HUDEP-2 (cell line): ENCODE measurements around the gene FAM228B.
"Not testable (repeated sequence)": the region's sequence is repeated elsewhere in the genome, so short reads cannot be mapped to it uniquely, and the experiment has no call there.

Source experiments
- DNase-seq, 76 experiments: peaks; one replicate each; lab custom pipeline; 2025; ENCODE audit not compliant: unreplicated experiment in 76 of 76; lab: John Stamatoyannopoulos, UW

FAM228B gene

DNA sequence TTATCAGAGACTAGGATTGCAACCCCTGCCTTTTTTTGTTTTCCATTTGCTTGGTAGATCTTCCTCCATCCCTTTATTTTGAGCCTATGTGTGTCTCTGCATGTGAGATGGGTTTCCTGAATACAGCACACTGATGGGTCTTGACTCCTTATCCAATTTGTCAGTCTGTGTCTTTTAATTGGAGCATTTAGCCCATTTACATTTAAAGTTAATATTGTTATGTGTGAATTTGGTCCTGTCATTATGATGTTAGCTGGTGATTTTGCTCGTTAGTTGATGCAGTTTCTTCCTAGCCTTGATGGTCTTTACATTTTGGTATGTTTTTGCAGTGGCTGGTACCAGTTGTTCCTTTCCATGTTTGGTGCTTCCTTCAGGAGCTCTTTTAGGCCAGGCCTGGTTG lies 73.9 kb downstream of the FAM228B start:
- DNase-seq, result not testable (repeated sequence)

DNA sequence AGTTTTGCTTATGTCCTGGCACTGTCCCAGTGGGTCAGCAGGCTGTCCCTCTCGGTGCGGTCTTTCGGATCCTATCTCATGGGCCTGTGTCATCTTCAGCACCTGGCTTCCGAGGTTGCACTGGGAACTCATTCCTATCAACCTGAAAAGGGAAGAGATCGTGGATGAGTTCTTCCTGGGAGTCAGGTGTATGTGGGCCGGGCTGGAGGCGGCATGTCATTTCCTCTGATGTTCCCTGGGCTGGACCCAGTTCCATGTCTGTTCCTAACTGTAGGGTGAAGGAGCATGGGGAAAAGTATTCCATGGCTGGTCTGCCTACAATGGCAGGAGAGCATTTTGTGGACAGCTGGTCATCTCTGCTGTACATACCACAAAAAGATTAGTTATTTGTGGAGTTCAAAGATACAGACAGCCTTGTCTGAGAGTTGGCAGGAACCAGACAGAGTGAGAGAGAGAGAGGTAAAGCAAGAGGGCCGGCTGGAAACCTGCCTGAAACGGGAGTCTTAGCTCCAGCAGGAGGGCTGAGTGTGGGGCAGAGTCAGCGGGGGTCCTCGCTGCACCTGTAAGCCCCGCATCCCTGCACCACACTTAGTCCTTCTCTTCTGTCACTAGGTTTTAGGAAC lies 76.8 kb downstream of the FAM228B start:
- no peak for DNase-seq

DNA sequence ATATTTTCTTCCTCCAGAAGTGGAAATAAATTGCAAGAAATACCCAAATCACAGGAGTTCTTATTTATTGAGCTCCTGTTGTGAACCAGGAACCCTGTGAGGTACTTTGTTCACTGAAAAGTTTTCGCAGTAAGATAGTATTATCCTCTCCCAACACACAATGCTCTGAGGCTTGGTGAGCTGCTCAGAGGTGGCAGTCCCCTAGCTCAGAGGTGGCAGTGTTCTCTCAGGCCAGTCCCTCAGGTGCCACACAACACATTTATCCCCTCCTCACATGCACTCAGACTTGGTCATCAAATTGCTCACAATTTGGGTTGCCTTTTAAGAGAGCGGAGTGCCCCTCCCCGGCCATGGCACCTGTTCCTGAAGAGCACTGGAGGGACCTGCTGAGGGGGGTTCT lies 77.5 kb downstream of the FAM228B start:
- DNase-seq, result no peak

DNA sequence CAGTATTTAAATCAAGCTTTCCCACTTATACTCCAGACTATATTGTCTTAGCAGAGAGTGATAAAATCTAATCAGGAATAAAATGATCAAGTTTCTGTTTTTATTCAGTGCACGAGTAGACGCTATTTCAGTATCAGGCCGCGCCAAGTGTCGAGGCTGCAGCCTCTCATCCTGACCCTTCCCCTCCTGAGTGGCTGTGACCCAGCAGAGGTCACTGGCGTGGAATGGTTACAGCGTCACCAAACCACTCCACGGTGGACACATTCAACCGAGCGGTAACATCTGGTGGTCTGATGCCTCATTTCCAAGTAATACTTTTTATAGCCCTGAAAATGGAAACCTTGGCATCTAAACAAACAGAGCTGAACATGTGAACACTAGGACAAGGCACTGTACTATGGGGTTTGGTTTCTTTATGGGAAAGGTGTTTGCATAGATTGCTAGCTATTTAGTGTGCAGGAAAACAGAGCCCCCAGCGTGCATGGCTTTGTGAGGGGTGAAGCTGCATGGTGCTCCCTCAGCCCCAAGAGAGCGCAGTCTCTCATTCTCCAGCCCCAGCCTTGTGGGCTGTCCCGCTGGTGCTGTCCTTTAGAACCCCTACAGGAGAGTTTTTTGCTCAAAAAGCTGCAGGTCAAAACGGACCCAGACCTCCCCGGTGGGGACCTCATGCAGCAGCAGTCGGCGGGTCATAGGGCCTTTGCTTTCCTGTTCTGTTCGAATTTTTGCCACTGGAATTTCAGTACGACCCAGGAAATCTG lies 79.9 kb downstream of the FAM228B start:
- DNase-seq, result no peak

DNA sequence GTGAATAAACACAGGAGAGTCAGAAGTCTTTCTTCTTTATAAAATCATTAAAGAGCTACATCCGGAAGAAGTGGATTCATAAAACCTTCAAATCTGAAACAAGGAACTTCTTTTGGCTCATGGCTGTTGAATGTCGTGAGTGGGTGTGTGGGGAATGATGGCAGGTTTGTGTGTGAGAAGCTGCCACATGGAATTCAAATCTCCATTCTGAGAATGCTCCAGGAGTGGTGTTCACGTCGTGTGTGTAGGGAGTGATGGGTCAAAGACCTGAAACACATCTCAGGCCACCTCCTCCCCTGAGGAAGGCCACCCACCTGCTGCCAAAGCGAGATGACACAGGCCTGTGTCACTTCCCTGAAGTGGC lies 80.5 kb downstream of the FAM228B start:
- DNase-seq, result no peak

DNA sequence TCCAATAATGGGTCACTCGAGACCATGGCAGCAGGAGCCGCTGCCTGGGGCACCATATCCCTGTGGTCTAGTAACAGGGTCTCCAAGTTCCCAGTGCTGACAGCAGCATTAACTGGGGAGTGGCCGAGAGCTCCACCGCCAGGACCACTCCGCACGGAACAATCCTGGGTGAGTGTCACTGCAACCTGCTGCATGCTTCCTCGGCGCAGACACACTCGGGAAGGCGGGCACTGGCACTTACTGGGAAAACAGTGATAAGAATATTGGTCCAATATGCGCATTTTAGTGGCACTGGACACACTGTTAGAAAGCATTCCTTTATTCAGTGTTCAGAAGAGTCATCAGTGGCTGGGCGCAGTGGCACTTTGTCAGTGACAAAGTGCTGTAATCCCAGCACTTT lies 81.2 kb downstream of the FAM228B start:
- no peak for DNase-seq

DNA sequence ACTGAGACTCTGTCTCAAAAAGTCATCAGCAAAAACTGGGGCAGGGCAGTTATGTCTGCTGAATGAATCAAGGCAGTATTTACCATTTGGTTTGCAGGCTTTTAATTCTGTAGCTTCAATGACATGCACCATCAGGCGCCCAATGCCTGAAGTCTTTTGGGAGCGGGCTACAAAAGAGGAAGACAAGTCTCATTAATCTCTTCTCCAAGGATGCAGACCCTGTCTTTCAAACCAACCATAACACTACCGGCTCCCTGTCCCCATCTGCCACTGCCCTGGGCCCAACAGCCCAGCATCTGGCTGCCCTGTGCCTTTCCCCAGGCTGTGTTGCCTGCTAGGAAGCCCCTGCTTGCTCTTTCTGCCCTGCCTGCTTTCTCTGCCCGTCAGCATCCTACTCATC lies 81.9 kb downstream of the FAM228B start:
- no peak for DNase-seq

DNA sequence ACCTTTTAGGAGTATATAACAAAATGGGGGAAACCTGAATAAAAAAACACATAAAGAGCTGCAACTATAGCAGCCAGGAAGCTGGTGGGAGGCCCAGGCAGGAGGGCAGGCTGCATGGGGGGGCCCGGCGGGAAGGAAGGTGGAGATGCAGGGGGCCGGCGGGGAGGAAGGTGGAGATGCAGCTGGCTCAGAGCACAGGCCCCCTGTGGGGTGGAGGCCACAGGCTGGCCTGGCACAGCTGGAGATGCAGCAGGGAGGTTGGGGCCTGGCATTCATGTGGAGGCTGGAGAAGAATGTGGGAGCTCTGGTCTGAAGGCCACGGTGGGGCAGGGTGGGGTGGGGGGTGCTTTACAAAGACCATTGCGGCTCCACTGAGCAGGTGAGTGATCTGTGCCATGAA lies 83.0 kb downstream of the FAM228B start:
- no peak for DNase-seq

DNA sequence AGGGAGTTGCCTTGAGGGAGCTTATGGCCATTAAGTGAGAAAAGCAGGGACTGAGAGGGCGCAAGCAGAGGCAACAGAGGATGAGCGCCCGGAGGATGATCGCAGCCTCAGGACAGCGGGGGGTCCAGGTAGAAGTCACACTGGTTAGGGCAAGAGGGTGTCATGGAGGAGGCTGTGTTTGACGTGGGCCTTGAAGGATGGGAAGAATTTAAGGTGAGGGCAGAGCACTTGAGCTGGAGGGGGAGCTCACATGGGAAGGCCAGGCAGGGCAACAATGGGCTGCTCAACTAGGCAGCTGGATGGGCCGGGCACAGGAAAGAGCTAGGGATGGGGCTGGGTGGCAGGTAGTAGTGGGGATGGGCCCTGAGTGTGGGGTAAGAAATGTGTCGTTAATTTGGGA lies 83.4 kb downstream of the FAM228B start:
- DNase-seq, result no peak

DNA sequence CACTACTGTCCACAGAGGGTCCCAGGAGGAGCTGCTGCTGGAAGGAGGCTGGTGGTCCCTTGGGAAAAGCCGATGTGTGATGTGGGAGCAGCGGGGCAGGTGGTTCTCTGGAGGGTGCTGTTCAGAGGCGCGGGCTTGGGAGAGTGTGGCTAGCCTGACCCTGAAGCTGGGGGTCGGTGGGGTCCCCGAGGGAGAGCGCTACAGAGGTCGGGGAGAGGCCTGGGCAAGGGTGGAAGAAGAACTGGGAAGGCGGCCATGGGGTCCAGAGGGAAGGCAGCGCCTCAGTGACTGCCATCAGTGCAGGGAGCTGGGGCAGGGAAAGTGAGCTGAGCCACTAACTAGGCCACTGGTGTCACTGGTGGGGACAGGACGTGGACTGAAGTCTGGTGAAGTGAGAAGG lies 84.1 kb downstream of the FAM228B start:
- no peak for DNase-seq

DNA sequence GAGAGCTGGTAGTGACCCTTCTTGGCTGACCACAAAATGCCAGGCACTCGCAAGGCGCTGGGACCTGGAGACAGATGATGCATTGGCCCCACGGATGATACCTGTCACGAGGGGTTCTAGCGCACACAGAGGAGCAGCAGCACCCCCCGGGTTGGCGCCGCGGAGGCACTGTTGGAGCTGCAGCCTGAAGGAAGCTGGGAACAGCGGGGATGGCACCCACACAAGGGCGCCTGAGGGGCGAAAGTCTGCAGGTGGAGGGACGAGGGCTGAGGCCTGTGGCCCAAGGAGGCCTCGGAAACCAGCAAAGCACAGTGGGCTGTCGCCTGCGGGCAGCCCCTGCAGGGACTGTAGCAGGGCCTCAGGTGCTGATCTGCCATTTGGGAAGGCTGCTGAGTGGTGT lies 85.2 kb downstream of the FAM228B start:
- DNase-seq, result no peak

DNA sequence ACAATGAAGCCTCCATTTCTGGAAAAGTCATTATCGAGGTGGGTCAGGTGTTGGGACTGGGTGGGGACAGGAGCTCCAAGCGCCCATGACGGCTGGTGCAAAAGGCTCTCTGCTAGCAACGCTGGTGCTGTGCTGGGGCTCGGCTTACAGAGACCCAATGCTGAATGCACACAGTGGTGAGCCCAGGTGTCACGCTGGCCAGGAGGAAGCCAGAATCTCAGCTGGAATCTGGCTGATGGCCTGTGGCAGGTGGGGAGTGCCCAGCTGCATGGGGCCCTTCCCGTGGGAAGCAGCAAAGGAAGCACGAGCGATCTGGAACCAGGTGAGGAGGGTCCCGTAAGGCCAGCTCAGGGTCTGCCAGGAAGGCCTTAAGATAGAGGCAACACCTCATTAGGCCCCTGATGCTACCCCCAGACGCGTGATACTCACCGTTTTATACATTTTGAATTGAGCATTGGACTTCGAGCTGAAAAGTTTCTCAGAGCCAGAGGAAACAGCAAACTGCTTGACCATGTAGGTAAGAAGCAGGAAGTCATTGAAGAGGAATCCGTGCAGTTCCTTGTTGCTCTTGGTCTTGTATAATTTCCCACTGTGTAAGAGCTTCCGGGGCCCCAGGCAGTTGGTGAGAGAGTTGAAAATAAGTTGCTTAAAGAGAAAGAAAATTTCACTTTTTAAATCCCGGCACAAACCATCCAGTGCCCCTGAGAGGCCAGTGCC lies 86.3 kb downstream of the FAM228B start:
- DNase-seq, result no peak

DNA sequence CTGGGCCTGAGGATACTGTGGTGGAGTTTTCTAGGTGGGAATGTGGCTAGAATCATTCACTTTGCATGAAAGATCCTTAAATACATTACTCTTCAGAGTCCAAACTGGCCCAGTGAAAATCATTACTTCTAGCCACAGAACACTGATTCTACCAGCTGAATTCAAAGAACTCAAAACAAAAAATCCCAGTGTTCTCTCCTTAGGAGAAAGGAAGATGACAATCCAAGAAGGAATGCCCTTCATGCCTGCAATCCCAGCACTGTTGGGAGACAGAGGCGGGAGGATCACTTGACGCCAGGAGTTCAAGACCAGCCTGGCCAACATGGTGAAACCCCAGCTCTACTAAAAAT lies 86.8 kb downstream of the FAM228B start:
- no peak for DNase-seq

DNA sequence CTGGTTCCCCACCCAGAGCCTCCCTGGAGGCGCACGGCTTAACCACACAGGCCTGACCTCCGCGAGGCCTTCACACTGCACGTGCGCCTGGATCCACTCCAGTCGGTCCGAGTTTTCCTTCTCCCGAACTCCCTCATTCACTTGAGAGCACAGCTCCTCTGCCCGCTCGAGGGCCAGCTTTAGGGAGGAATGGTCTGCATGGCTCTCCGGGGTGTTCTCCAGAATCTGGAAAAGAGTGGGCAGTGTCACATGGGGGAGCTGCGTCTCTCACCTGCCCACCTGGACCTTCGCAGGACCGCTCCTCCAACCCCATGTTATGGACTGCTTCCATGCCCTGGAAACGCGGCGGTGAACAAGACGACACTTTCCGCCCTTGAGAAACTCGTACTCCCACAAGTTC lies 87.5 kb downstream of the FAM228B start:
- DNase-seq, result no peak

DNA sequence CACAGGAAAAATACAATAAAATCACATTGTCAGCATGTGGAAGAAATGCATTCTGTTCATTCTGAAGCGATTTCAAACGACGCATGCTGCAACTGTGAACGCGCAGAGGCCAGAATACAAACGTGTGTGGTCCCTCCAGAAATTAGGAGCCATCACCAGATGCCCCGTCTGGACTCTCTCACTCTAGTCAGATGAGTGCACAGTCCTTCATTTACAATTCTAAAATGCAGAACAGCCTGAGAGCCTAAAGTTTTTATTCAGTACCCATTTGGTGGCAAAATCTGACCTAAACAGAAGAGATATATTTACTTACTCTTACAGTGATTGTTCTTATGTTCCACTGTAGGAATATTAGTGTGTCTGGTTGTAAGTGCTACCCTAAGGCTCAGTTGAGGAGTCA lies 88.1 kb downstream of the FAM228B start:
- no peak for DNase-seq

DNA sequence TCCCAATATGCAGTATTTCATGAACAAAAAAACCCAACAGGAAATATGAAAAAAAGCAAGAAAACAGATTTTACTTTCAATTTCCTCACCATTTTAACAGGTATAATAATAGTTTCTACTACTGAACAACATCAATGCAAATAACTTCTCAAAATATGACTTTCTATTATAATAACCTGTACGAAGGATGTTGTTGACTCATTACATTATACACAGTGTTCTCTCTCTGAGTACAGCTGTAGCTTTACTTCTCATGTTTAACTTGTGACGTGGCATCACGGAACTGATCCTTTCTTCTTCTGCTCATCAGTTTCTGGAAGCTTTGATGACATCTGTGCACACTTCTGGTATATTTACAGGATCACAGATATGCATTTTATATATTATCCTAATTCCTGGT lies 91.6 kb downstream of the FAM228B start:
- no peak for DNase-seq
